ENCODE data around the gene SMYD3.

SMYD3 gene

DNA sequence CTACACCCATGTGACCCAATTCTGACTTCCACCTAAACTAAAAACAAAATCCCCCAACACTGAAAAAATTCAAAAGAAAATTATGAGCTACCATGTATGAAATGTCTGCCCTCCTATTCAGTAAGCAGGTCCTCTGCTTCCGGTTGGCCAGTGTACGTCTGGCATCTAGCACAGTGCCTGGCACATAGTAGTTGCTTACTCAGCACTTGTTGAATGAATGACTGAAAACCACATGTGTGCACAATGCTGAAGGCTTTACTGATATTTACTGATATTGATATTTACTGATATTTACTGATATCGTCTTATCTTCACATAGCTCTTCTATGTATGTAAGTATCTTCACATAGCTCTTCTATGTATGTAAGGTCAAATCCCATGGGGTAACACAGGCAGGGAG lies 642.2 kb downstream of the SMYD3 start:
- in situ Hi-C loops (cut with MboI; ENCODE audit: low sequenced_read_pairs) = no loop called here

DNA sequence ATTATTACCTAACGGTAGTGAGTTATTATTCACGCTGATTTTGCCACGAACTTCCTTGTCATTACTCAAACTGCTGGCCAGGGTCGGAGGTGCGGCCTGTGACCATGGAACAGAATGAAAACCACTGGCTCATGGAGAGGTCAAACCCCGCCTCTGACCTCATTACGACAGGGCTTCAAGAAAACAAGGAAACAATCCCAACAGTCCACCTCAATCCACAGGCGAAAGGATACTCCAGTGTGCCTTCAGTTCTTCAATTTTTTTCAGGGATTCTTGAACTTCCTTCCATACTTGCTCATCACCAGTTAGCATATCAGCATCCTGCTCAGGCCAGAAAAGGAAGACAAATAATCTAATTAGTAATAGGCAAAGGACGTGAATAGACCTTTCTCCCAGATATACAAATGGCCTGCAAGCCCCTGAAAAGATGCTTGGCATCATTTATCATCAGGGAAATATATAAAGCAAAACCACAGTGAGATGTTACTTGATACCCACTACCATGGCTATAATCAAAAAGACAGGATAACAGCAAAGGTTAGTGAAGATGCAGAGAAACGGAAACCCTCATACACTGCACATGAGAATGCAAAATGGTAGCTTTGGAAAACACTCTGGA lies 643.4 kb downstream of the SMYD3 start:
- in situ Hi-C loops (cut with MboI; ENCODE audit: low sequenced_read_pairs) = no loop called here

DNA sequence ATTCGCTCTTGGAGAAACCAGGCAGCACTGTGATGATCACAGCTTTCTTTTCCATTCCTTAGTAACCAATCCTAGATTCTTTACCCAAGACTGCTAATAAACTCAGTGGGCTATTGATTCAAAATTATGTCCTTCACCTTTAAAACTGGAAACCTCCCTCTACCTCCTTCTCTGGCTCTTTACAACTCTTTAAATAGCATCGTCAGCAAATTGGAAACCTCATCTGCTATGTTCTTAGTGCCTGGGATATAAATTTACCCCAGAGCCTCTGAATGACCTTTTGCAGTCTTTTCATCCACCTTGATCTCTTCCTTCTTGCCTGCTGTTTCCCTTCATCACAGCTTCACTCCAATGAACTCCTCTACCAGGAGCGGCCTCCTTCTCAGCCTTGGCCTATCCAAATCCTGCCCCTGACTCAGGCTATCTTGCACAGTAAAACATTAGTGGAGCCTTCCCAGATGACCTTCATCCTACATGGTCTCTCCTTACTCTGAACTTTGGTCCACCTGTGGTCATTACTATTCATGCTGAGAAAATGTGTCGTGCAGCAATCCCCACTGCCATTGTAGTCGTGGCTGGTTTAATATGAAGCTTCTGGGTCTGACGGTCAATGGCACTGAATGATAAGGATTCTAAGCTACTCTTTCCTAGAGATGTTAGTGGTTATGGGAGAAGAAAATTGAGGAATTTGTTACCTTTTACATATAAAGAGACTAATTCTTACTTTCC lies 644.1 kb downstream of the SMYD3 start:
- in situ Hi-C loops (cut with MboI; ENCODE audit: low sequenced_read_pairs) = no loop called here

DNA sequence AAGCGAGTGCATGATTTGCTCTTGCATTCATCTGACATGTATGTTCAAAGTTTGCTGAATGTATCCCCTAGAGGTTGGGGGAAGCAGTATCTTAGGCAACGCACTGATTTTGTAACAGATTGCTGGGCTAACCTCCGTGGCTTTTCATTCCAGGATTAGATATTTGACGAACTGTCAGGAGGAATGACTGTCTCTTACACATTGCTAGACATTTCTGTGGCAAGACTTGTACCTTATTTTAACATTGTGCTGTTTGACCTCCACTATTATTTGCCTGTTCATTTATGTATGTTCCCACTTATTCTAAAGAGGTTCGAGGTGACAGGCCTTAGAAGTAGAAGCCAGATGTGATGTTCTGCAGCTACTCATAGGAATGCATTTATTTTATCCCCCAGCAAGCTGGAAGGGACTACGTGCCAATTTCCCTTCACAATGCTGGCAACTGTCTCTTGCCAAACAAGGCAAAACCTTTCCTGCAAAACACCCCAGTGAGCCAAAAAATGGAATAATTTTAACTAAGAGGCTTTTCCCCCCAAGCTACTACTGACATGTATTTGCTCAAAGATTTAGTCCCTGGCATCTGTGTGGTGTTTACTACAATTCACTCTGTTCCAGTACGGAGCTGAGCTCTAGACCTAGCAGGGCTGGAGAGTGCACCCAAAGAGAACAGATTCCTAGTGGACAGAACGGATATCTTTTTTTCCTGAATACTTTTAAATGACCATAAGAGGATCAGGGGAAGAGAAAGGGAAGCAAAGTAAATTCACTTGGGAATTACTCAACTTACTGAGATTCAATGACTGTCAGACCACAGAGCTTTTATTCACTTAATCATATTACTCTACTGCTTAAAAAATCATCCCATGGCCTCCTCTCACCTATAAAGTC lies 646.2 kb downstream of the SMYD3 start:
- in situ Hi-C loops (cut with MboI; ENCODE audit: low sequenced_read_pairs) = no loop called here

DNA sequence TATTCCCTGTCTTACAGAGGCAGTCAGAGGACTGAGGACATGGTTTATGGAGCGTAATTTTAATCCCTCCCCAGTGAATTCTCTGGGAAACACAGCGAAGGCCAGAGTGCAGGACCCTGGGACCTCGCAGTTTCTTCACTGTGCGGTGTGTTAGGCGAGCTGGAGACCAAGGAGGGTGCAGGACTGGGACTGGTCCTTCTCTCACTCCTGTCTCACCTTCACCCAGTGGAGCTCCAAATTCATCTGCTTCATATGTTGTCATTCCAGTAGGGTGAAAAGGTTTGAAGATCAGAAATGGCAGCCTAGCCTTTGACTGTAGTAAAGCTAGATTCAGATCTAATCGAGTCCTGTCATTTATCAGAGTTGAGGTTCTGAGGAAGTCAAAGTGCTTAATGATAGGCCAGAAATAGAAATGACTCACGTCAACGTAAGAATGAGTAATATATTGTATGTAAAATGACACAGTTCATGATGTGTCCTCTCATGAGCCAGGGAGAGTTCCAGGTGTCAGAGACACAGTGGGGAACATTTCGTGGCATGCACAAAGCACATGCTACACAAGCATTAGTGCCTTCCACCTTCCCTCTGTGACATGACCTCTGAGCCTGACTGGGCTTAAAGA lies 647.5 kb downstream of the SMYD3 start:
- in situ Hi-C loops (cut with MboI; ENCODE audit: low sequenced_read_pairs) = no loop called here

DNA sequence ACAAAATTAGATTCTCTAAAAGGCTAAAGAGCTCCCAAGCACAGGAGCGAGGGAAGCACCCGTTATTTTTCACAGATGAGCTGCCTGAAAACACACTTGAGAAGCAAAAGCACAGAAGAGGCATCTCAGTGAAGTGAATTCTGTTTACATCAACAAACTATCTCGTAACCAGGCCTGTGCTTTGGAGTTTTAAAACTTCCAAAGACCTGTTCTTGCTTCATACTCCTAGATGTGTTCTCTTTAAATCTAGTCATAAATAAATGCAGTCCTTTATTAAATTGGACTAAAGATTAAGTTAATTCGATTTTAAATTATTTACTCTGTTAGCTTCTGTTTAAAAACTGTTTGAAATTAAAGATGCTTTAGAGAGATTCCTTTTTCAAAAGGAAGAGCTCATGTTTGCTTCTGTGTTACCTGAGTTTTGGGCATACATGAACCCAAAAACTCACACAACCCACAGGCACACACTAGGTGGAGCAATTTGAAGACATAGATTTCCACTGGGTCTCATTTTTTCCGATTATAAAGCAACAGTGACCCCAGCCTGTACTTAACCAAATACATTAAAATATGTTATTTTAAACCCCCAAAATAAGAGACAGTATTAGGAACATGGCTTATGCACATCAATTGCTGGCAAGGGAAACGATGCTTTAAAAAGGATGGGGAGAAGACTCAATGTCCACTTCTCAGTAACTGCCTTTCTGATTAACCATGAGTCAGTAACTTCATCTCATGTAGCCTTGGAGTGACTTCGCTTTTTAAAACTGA lies 648.2 kb downstream of the SMYD3 start:
- in situ Hi-C loops (cut with MboI; ENCODE audit: low sequenced_read_pairs) = no loop called here

DNA sequence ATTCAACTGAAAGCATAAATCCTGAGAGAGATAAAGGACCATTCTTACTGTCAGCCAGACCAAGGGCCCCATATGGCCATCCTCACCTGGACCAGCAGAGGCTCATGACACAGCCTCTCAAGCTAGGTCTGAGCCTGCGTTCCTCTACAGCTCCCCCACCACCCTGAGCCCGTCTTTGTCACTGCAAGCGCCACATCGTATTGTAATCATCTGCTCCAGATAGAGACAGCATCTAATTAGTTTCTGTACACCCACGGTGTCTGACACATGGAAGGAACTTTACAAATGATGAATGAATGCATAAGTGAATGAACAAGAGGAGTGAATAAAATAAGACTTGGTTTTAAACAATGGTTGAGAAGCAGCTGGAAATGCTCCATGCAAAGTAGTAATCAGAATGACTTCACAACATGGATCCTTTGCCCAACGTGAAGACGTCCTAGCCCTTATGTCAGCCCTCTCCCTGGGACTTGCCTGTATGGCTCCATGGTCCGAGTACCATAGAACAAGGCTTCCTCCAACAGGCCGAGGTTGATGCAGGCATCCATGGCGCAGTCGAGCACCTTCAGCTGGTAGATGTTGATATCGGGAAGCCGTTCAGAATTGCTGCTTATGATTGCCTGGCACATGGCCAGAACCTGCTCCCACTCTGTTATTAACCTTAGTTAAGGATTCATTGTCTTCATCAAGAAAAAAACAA lies 648.9 kb downstream of the SMYD3 start:
- in situ Hi-C loops (cut with MboI; ENCODE audit: low sequenced_read_pairs) = no loop called here

DNA sequence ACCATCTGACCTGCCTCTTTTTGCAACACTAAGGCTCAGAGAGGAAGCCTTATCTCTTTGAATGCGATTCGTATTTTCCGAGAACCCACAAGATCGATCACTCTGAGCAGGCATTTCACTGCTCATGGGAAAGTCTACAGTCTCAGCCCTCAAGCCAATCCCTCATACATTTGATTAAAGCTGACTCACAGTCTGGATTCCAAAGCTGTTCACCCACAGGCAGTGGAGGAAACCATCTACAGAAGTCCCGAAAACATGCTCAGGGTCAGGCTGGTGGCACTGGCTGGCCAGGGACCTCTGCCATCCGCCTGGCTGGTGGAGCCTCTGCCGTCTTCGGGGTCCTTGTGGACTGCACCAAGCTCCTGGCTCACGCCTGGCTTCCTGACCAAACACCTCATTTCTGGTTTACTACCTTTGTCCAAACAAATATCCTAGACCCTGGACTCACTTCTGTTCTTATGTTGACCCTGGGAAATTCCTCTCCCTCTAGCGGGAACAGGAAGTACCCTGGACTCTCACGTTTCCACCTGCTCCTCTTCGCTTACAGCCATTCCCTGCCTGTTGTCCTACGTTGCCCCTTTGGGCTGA lies 650.0 kb downstream of the SMYD3 start:
- in situ Hi-C loops (cut with MboI; ENCODE audit: low sequenced_read_pairs) = no loop called here

DNA sequence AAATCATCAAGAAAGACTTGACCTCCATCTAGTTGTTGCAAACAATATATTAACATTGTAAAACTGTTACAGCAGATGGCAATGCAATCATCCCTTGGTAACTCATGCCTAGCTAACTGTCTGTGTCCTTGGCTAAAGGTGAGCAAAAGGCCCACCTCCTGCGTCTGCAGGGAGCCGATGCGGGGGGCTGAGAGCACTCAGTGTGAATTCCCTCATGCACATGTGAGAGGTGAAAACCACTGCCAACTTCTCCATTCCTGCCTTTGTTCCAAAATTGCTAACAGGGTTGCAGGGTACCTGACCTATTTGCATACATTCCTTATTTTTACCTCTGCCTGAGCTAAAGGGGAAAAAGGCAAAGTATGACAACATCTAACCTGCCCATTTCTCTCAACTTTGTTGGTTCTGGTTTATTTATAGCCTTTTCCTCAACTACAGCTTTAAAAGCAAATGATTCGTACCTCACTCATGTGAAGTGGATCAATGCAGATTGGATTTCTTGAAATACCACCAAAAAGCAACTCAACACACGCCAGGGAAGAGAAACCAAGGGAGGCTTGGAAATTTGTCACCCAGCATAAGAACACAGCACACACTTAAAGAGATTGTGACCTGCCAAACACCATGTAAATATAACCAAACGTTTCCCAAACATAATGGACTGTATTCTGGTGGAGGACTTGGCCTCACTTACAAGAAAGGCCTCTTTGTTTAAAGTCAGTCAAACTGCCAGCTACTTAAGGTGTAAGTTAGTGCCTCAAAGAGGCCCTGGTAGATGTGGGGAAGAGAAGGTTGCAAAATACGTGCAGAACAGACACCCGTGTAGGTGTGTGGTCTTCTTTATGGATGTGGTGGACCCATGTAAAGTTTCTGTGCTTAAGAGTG lies 651.0 kb downstream of the SMYD3 start:
- in situ Hi-C loops (cut with MboI; ENCODE audit: low sequenced_read_pairs) = no loop called here

DNA sequence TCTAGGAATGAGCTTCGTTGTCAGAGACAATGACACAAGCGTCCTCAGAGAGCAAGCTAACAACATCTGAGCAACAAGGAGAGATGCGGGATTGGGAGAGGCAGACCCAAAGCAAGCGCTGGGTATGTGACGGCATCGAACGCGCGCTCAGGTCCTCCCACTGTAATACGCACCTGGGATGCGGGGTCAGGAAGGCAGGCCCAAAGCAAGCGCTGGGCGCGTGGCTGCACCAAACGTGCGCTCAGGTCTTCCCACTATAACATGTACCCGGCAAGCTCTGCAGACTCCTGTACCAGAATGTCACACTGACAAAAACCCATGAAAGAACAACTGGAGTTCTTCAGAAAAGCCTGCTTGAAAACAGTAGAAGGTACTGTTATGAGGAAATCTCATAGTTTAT lies 653.8 kb downstream of the SMYD3 start:
- in situ Hi-C loops (cut with MboI; ENCODE audit: low sequenced_read_pairs) = no loop called here

DNA sequence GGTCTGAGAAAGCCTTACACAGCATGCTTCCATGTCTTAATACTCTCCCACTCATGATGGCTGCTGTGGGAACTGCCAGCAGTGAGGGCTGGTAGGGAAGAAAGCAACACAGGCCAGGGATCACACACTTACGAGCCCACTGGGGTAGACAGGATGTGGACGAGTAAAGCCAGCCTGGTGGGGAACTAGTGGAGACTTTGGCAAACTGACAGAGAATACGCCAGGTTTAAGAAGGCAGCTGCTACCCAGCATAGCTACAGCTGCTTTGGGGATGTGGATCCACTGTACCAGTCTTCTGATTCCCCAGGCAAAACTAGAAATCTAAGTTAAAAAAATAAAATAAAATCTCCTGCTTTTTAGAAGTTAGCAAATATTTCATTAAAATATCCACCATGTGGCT lies 664.0 kb downstream of the SMYD3 start:
- in situ Hi-C loops (cut with MboI; ENCODE audit: low sequenced_read_pairs) = no loop called here

DNA sequence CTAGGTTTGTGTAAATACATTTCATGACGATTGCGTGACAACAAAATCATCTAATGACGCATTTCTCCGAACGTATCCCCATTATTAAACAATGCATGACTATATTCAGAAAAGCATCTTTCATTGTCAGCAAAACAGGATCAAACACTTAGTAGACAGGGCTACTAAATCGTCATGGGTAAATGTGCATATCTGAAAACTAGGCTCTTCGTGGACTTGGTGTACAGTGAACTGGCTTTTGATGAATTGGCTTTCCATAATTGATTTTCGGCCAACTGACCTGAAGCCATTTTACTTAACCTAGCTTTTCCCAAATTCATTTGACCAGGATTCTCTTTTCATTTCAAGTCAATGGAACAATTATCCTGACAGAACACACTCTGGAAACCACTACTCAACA lies 665.0 kb downstream of the SMYD3 start:
- in situ Hi-C loops (cut with MboI; ENCODE audit: low sequenced_read_pairs) = no loop called here

DNA sequence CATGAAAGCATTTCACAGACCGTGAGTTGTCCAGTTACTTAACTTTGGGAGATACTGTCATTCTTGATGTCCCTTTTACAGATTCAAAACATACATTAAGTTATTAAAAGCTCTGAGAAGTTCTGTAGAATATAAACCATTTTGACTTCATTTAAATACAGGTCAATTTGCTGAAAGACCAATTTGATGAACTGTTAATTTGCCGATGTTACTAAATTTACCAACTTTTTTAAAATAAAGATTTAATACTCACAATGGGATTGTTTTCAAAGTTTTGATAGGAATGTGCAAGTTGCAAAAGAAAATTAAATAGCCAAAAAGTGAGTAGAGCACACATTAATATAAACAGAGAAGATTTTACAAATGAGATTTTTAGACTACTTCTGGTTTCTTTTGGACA lies 666.1 kb downstream of the SMYD3 start:
- in situ Hi-C loops (cut with MboI; ENCODE audit: low sequenced_read_pairs) = no loop called here

DNA sequence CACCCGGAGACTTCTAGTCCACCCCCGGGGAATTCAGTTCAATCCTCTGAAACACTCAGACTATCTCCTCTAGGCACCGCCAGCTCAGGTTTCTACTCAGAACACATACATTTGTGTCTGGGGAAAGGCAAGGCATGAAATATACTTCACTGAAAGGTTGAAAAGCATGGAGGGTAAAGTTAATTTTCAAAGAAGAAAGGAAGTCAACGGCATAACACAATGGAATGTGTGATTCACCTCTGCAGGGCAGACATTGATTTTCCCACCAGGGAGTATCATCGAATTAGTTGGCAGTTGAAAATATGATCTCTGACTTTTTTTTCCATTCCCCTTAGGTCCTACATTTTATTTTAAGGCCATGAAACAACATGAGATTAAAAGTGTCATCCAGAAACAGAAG lies 669.4 kb downstream of the SMYD3 start:
- in situ Hi-C loops (cut with MboI; ENCODE audit: low sequenced_read_pairs) = no loop called here

DNA sequence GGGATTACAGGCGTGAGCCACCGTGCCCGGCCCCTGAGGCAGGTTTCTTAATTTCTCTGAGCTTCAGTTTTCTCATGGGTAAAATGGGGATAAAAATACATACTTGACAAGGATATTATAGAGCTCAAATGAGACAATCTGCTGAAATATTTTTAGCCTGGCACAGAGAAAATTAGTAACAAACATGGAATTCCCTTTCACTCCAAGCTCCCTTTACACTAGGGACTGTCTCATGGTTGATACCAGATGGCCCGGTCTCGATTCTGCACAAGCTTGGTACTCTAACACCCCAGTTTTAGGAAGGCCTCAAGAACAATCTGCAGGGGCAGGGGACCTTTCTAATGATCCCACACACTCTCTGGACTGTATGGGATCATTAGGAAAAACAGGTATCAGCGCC lies 671.7 kb downstream of the SMYD3 start:
- in situ Hi-C loops (cut with MboI; ENCODE audit: low sequenced_read_pairs) = no loop called here

DNA sequence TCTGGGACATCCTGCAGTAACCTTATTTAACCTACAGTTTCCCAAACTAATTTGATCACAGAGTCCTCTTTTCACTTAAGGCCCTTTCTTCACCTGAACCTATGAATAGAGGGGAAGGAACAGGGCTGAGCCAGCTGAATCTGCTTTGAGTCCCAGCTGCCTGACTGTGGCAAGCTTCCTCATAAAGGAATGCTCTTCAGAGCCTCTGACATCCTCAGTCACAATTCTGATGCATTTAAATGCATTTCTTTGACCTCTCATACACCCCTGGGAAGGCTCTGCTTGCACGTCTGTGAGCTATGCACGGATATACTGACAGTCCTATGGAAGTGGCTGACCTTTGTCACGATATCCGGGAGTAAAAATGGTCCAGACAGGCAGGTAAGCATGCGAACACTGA lies 673.1 kb downstream of the SMYD3 start:
- in situ Hi-C loops (cut with MboI; ENCODE audit: low sequenced_read_pairs) = no loop called here

DNA sequence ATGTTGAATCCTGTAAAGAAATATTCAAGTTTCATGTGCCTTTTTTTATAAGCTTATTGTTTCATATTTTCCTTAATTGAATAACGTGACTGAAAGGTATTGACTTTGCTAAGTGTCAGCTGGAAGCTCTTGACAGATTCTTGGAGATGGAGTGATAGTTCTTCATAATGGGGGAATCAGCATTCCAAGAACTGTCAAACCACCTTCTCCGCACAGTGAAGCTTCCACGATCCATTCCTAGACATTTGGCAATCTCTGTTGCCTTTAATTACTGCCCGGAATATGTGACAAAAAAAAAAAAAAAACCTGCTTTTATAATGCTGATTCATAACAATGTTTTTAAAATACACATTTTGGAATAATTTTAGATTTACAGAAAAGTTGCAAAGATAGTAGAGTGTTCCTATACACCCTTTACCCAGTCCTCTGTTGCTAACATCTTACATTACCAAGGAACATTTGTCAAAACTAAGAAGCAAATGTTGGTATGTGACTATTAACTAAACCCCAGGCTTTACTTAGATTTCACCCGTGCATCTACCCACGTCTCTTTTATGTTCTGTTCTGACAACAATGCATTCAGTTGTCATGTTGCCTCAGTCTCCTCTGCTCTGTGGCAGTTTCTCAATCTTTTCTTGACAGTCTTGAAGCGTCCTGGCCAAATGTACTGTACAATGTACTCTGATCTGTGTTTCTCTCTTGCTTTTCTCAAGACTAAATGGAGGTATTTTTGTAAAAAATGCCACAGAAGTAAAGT lies 674.1 kb downstream of the SMYD3 start:
- in situ Hi-C loops (cut with MboI; ENCODE audit: low sequenced_read_pairs) = no loop called here

DNA sequence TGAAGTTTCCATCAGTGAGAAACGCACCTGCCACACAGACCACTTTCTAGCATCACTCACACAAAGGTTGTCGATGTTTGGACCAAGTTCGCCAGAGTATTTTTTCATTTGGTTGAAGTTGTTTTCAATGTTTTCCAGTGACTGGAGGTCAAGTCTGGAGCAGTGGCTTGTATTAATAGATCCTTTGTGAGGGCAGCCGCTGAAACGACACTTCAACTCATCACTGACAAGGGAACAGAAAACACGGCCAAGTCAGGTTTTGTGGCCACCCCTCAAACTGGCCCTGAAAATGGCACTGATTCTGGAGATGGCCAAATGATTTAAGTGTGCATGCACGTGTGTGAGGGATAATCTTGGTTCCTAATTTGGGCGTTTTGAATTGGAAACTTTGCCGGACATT lies 675.6 kb downstream of the SMYD3 start:
- in situ Hi-C loops (cut with MboI; ENCODE audit: low sequenced_read_pairs) = no loop called here

Data from HL-60/S4 (cell line).